GM18505 (cell line): ENCODE data around the gene ST3GAL5.

ENCODE experiments used
- ATAC-seq: cut with Tn5 transposase; IDR thresholded peaks from one replicate; pipeline ENCODE4 v1.9.1; 2021; ENCODE audit not compliant: unreplicated experiment
- POLR2A ChIP-seq: IDR thresholded peaks from 4 replicates; pipeline ENCODE4 v1.6.1; 2011; ENCODE audit warnings: borderline replicate concordance; ENCODE audit not compliant: insufficient read depth, insufficient read length; ENCODE audit errors: extremely low read depth

The ST3GAL5 gene

DNA sequence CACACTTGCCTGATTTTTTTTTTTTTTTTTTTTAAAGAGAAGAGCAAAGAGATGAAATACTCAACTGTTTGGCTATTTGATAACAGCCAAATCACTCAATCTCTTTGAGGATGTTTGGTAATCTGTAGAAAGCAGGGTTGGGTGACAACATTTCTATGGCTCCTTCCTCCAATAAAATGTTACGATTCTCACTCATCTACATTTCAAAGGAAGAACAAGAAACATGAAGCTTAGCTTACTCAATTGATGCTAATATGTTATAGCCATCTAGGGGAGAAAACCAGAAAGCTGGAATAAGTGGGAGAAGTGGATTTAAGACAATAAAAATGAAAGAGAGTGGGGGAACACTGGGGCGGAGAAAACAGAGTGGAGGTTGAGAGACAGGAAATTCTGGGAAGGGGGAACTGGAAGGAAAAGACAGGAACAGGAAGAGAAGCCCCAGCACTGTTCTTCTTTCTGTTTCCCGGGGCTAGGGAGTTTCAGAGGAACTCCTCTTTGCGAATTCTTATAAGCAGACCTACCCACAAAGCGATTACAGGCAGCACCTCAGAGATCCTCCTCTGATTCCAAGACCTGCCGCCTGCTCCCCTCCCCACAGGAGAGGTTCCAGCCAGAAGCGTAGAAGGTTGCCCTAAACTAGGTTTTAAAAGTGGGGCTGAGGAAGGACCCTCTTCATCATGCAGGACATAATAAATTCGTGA lies 13.3 kb downstream of the ST3GAL5 start:
- ATAC-seq, result no peak
- TF ChIP-seq POLR2A, result no peak

- TF ChIP-seq POLR2A, result no peak
- ATAC-seq, result no peak
Observed at GRCh38 chr2:85873679-85874078, 15.1 kb downstream of the ST3GAL5 start.

GRCh38 chr2:85872536-85873161 lies 16.1 kb downstream of the ST3GAL5 start:
- ATAC-seq, result no peak
- no peak for TF ChIP-seq POLR2A

- ATAC-seq, result no peak
- TF ChIP-seq POLR2A, result no peak
Observed at GRCh38 chr2:85871494-85872164, 17.2 kb downstream of the ST3GAL5 start.

GRCh38 chr2:85868822-85869221 lies 20.0 kb downstream of the ST3GAL5 start:
- TF ChIP-seq POLR2A, result no peak
- no peak for ATAC-seq

- ATAC-seq, result no peak
- TF ChIP-seq POLR2A, result no peak
Observed at GRCh38 chr2:85867556-85868292, 21.1 kb downstream of the ST3GAL5 start.

- no peak for ATAC-seq
- TF ChIP-seq POLR2A, result no peak
Observed at GRCh38 chr2:85867121-85867520, 21.7 kb downstream of the ST3GAL5 start.

- ATAC-seq, result no peak
- TF ChIP-seq POLR2A, result no peak
Observed at GRCh38 chr2:85866165-85866659, 22.6 kb downstream of the ST3GAL5 start.

- no peak for TF ChIP-seq POLR2A
- peak; percentile 62 for ATAC-seq
Observed at GRCh38 chr2:85865539-85866164, 23.1 kb downstream of the ST3GAL5 start.

DNA sequence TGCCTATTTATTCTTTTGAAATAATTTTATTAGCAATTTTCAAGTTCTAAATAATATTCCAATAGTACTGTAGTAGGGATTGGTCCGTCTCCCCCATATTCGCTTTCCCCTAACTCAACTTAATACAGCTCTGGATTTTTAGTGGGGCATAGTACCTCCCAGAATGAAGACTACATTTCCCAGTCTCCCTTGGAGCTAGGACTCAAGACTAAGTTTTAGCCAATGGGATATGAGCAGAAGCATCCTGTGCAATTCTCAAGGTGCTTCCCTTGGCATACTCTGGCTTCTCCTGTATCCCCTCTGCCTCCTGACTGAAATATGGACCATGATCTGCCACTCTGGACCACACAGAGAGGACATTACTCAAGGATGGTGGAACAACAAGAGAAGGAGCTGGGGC lies 24.1 kb downstream of the ST3GAL5 start:
- TF ChIP-seq POLR2A, result no peak
- no peak for ATAC-seq

- no peak for ATAC-seq
- TF ChIP-seq POLR2A, result no peak
Observed at GRCh38 chr2:85862426-85862825, 26.4 kb downstream of the ST3GAL5 start.

- TF ChIP-seq POLR2A, result no peak
- ATAC-seq, result no peak
Observed at GRCh38 chr2:85861650-85862049, 27.1 kb downstream of the ST3GAL5 start.

- peak; percentile 61 for ATAC-seq
- no peak for TF ChIP-seq POLR2A
Observed at GRCh38 chr2:85861180-85861579, 27.6 kb downstream of the ST3GAL5 start.
